Activated CD8-positive, alpha-beta memory T cell treated with anti-CD3 and anti-CD28 coated beads for 1 hour (primary cell): Measurements from ENCODE around the gene PHYH.
"Not testable (repeated sequence)": the region's sequence is repeated elsewhere in the genome, so short reads cannot be mapped to it uniquely, and the experiment has no call there.

Experiments used
- DNase-seq, 2 donors: peaks; one replicate each; pipeline ENCODE4 v3.0.0-alpha.2; 2020; ENCODE audit warnings: low read depth in 1 of 2; ENCODE audit errors: extremely low read depth in 1 of 2

Gene PHYH

DNA sequence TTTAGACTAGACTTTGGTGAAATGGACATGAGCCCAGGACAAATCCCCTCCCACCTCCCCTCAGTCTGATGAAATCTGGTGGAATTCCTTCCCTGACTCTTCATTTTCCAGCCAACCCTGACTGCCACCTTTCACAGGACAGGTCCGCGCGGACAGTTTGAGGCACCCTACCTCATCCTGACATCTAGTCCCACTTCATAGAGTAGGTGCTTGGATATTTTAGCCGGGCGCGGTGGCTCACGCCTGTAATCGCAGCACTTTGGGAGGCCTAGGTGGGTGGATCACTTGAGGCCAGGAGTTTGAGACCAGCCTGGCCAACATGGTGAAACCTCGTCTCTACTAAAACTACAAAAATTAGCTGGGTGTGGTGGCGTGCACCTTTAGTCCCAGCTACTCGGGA lies 23.7 kb downstream of the PHYH start:
- DNase-seq = not testable (repeated sequence)

DNA sequence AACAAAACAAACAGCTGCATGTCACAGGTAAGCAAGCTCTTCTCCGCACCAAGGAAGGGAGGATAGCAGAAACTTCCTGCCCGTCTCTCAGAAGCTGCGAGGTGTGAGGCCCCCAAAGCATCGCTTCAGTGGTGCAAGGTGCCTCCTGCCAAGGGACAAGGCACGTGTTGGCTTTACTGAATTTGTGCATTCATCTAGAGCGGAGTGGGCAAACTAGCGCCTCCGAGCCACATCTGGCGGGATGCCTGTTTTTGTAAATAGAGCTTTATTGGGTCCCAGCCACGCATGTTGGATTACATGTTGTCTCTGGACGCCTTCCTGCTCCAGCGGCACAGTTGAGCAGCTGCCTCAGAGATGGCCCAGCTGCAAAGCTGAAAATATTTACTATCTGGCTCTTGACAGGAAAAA lies 27.7 kb downstream of the PHYH start:
- DNase-seq = no peak

DNA sequence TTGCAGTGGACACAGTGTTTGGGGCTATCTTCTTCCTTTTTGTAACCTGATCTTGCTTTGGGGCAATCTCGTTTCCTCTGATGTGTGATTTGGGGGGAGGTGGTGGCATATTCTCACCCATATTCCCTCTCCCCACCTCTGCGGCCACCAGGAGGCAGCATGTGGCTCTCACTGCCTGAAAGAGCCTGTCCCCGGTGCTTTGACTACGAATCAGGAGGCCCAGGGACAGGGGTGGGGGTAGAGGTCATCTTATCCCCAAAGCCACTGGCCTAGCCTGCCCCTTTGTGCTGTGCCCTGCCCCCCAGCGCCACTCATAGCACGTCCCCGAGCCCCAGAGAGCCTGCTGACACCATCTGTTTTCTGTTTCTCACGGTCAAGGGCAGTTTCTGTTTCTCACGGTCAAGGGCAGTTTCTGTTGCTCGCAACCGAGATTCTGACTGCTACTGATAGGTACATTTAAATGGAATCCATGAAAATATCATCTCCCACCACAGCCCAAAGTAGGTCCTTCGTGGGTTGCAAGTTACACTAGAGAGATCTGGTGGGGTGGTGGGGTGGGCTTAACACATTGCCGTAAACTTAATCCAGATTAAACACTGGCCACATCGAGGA lies 28.2 kb downstream of the PHYH start:
- DNase-seq = peak; percentile 27 to 35

DNA sequence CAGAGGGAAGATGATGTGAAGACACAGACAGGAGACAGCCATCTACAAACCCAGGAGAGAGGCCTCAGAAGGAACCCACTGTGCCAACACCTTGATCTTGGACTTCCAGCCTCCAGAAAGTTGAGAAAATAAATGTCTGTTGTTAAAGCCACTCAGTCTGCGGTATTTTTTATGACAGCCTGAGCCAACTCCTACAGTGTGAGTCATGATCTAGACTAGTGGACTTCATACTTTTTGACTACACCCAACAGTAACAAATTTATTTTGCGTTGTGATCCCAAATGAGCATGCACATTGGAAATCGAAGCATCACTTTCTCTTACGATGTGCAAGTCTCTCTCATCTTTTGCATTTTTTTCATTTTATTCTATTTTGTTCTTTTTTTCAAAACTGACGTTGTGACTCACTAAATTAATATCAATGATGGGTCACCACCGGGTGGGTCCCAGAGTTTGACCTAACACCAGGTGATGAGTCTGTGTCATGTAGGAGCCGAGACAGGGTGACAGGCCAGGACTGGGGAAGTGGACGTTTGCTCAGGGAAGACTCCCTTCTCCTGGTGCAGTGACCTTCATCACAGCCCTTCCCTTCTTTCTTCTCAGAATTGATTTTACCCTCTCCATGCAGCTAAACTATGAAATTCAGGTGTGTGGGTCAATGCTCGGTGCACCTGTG lies 28.9 kb downstream of the PHYH start:
- DNase-seq = no peak

DNA sequence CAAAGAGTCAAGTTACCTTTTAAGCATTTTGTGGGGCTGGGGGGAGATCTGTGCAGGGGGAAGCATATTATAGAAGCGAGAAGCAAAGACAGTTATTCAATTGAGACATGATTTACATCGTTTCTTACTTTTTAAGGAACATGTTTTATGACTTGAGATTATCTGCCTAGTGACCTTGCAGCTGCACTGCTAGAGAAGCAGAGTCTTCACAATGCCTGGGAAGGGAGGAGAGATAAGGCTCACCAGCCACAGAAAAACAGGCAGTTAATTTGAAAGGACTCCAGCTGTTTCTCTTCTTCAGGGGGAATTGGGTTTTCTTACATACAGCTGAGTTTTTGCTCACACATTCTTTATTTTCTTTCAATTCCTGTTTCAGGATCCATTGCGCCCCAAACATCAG lies 31.0 kb downstream of the PHYH start:
- no peak for DNase-seq

DNA sequence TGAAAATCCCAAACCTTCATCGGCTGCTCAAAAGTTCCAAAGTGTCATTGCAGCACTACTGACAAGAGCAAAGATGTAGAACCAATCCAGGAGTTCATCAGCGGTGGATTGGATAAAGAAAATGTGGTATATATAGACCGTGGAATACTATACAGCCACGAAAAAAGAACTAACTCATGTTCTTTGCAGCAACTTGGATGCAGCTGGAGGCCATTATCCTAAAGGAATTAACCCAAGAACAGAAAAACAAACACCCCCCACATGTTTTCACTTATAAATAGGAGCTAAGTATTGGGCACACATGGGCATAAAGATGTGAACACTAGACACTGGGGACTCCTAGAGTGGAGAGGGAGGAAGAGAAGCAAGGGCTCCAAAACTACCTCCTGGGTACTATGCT lies 31.6 kb downstream of the PHYH start:
- no peak for DNase-seq

DNA sequence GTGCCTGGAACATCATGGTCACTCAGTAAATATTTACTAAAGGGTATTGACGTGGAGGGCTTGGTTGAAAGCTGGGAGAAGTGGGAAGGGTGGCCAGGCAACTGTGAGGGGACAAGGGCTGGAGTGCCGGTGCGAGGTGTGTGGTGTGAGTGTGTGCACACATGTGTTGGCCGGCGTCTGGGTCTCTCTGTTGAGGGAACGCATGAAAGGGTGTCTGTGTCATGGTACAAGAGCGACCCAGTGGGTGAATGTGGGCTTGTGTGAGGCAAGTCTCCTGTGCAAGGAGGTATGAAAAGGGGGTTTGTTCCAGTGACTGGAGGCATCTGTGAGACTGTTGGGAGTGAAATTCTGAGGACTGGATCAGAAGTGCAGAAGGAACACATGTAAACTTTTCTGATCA lies 36.3 kb downstream of the PHYH start:
- no peak for DNase-seq

DNA sequence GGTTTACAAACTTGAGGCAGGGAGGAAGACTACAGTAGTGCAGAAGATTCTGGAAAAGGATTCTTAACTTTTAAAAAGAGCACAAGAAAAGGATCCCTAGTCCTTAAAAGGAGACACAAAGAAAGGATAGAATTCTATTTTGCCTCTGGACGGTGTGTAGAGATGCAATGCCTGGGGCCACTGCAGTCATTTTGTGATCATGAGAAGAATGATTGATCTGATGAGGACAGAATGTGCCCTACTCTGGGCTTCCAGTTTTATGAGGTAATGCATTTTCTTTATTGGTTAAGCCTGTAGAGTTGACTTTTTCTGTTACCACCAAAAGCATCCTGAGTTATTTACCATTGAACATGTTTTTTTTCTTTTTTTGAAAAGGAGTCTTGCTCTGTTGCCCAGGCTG lies 37.4 kb downstream of the PHYH start:
- DNase-seq = no peak

DNA sequence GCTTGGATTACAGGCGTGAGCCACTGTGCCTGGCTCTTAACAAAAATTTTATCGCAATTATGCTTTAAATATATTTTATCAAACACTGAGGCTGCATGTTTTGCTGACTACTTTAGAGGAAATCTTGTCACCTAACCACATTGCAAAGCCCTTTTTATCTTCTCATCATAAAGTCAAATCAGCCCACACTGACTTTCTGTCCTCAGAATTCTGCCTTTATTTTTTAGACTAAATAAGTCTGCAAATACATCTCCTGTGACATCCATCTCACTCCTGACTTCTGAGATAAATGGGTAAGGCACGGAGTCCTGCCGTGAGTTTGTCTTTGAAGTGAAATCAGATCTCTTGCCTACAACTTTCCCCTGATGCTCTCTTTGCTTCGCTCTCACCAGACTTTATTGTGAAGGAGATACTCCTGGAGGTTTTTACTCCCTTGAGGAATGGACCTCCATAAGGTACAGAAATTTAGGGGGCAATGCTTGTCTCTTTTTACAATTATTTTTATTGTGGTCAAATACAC lies 42.2 kb downstream of the PHYH start:
- DNase-seq = no peak

DNA sequence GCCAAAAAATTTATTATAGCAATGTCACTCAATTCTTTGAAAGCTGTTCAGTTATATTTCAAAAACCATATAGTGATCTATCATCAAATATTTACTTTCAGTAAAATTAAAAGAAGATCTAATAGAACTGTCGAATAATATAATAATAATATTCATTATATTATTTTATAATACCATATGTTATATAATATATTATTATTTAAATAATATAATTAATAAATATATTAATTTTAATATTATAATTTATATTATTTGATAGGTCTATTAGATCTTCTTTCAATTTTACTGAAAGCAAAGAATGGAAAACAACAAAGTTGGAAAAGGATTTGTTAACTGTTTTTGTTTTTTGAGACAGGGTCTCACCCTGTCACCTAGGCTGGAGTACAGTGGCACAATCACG lies 43.2 kb downstream of the PHYH start:
- no peak for DNase-seq

DNA sequence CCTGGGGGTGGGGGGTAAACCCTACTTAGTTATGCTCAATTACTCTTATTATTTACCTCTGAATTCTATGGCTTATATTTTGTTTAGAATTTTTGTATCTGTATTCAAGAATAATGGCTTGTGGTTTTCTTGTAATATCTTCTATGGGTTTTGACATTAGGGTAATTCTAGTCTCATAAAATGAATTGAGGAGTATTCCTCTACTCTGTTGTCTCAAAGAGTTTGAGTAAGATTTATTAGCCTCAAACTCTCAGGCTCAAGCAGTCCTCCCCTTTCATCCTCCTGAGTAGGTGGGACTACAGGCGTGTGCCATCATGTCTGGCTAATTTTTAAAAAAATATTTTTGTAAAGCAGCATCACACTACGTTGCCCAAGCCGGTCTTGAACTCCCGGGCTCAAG lies 46.1 kb downstream of the PHYH start:
- no peak for DNase-seq

DNA sequence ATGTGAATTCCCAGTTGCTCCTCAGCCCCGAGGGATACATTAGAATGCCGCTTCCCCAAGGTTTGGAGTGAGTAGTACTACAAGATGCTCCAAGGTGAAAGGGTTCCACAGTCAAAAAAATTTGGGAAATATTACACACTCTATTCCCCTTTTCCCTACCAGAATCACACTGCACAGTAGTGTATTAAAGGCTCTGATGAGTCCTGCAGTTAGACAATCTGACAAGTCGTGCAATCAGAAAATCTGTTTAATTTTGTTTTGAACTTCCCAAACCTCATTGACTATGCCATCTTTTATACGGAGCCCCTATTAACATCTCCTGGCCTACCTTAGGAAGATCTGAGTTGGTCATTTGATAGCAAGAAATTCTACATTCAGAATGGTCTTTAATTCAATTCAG lies 52.1 kb downstream of the PHYH start:
- DNase-seq = no peak

DNA sequence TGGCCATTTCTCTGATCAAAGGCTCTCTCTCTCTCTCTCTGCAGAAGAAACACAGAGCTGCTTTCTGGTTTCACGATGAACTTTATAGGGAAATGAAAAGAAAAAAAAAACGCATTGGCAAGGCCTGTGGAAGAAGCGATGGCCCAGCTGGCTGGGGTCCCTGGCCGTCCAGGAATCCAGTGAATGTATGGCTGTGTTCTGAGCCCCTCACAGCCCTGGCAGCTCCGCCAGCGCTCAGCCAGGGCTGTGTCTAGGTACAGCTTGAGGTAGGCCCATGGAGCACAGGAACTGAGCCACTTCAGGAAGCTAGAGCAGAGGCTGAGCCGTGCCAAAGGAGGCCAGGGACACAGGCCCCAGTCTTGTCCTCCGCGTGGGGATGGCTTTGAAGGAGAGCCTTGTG lies 52.6 kb downstream of the PHYH start:
- no peak for DNase-seq

DNA sequence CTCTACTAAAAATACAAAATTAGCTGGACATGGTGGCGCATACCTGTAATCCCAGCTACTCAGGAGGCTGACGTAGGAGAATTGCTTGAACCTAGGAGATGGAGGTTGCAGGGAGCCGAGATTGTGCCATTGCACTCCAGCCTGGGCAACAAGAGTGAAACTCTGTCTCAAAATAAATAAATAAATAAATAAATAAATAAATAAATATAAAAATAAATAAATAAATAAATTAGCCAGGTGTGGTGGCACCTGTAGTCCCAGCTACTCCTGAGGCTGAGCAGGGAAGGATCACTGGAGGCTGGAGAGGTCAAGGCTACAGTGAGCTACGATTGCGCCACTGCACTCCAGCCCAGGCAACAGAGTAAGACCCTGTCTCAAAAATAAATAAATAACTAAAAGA lies 57.6 kb downstream of the PHYH start:
- not testable (repeated sequence) for DNase-seq

DNA sequence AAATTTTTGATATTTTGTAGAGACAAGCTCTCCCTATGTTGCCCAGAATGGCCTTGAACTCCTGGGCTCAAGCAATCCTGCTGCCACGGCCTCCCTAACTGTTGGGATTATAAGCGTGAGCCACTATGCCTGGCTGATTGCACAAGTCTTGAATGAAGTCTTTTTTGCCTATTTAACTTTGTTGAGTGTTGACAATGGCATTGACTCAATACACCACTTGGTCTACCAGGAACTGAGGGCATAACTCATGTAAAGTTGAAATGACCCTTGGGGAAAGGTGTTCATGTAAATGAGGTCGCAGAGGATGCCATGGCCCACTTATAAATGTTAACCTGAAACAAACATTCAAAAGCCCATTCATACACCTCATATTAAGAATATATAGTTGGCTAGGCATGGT lies 58.3 kb downstream of the PHYH start:
- no peak for DNase-seq

DNA sequence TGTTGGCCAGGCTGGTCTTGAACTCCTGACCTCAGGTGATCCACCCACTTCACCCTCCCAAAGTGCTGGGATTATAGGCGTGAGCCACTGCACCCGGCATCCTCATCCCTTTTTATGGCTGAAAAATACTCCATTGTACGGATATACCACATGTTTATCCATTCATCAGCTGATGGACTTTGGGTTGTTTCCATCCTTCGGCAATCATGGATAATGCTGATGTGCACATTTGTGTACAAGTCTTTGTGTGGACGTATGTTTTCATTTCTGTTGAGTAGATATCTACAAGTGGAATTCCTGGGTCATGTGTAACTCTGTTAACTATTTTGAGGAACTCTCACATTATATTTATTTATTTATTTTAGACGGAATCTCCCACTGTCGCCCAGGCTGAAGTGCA lies 59.9 kb downstream of the PHYH start:
- DNase-seq = no peak

DNA sequence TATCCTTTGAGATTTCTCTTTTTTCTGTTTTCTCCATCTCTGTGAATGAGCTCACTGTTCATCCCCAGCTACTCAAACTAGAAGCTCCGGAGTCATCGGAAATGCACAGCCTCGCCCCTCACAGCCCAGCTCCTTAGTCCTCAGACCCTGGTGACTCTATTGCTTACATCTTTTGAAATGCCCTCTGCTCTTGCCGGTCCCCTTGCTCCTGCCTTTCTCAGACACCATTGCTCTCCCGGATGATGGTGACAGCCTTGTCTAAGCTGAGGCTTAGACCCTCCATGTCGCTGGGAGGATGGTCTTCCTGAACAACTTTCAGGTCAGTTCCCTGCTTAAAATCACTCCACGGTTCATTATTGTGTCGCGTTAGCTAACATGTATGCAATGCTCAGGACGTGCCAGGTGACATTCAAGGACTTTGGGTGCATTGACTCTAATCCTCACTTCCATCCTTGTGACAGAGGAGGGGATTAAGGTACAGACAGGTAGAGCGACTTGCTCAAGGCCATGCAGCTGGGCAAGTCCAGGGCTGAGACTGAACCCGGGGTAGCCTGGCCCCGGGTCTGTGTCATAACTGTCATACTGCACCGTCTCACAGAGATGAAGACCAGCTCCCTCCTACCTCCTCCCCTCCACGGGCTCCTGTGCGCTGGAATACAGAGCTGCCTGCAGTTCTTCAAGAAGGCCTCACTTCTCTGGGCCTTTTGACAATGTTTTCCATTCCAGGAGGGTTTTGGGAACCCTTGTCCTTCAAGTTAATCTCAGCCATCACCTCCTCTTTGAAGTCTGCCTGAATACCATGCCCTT lies 61.4 kb downstream of the PHYH start:
- DNase-seq = no peak

DNA sequence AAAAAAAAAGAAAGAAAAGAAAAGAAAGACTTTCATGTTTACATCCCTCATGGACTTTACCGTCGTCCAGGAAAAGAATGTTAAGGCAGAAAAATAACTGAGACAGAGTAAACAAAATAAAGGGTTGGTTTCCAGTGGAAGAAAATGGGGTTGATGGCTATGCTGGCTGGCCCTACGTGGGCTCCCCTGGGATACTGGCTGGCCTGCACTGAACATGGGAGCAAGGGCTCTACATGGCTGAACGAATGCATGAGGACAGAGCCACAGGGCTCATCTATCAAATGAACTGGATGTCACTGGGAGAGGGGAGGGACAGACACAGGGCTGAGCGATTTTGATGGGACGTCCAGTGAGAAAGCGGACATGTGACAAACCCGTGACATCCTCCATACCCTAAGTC lies 63.2 kb downstream of the PHYH start:
- no peak for DNase-seq

DNA sequence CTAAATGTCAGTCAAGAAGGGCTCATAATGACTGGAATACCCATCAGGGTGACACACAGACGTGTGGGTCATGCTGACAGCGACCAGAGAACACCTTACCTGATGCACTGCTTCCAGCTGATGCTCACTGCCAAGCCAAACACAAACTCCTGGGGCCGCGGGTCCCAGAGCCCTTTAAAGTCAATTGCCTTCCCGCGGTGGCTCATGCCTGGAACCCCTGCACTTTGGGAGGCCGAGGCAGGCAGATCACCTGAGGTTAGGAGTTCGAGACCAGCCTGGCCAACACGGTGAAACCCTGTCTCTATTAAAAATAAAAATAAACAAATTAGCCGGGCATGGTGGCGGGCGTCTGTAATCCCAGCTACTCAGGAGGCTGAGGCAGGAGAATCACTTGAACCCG lies 65.1 kb downstream of the PHYH start:
- not testable (repeated sequence) for DNase-seq

DNA sequence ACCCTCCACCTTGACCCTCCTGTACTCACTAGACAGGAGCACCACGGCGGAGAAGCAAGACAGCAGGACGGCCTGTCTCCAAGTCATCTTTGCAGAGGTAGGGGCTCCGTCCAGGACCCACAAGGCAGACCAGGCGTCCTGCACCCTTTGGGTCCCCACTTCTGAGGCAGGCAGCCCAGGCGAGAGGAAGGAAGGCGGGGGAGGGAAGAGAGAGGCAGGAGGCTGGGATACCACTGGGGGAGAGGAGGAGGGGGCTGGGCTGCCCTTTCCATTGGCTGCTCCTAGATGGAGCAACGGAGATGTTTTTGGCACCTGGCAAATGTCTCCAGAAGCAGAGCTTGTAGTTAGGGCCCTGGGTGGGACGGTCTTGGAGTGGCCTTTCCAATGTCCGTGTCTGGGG lies 65.7 kb downstream of the PHYH start, which contains the start of gene UCMA:
TSS of gene UCMA (minus strand) at position 203 of the 400 bp plus-strand sequence. CDS start at position 87, 116 bp downstream.
- DNase-seq = no peak

DNA sequence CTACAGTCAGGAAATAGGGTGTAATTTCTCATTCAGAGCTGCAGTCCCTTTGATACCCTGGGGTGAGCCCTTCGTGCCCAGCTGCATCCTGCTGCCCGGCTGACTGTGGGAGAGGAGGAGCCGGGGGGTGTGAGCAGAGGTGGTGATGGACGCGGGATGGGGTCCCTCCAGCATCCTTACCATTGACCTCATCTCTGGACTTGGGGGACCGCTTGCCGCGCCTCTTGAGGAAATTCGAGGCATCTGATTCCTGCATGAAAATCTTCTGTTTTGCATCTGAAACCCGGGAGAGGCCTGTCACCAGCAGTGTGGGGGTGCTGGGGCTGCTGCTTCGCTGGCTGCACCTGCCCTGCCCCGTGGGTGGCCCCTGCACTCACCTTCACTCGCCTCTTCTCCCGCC lies 66.5 kb downstream of the PHYH start:
- DNase-seq = no peak

DNA sequence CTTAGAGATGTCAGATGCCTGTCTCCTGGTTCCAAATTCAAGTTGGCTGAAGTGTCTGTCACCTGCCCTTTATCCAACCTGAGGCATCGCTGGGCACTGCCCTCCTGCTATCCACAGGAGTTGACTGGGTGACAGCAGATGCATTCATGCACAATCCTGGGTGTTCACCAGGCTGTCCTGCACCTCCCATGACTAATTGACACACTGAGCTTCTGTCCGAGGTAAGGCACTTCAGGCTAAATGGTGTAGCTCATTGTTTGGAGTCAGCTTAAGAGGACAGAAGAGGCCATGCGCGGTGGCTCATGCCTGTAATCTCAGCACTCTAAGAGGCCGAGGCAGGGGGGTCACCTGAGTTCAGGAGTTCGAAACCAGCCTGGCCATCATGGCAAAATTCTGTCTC lies 68.1 kb downstream of the PHYH start:
- DNase-seq = no peak
